Activated CD4-positive, alpha-beta T cell treated with anti-CD3 and anti-CD28 coated beads for 36 hours (primary cell): Measurements from ENCODE around the gene OBSCN. TPM values are rescaled to one million over a fixed set of nuclear protein-coding genes. Genes with fewer than 3 reads are reported as not detected.

Experiments used
- ATAC-seq: fragments of 200-7000 bp; cut with Tn5 transposase; one replicate; pipeline ENCODE4 v1.10.0; 2021; ENCODE audit warnings: mild to moderate bottlenecking, moderate library complexity
- CTCF ChIA-PET: fragments of 350-600 bp; sonication (Branson Sonifier 250); formaldehyde crosslinking; loops from one replicate; lab custom pipeline; 2021; ENCODE audit warnings: antibody characterized with exemption; lab: Charles Lee
- POLR2A ChIA-PET: fragments of 350-600 bp; sonication (Branson Sonifier 250); formaldehyde crosslinking; loops from one replicate; lab custom pipeline; 2021; ENCODE audit warnings: antibody characterized with exemption, inconsistent platforms; lab: Charles Lee
- DNase-seq: peaks from one replicate; pipeline ENCODE4 v3.0.0-alpha.2; 2020
- H3K27ac Mint-ChIP-seq: one replicate; pipeline ENCODE4 v1.8.0; 2021; ENCODE audit warnings: mixed read lengths
- H3K27me3 Mint-ChIP-seq: one replicate; pipeline ENCODE4 v1.8.0; 2021; ENCODE audit warnings: mixed read lengths
- H3K36me3 Mint-ChIP-seq: one replicate; pipeline ENCODE4 v1.8.0; 2021; ENCODE audit warnings: low read depth, mixed read lengths
- H3K4me1 Mint-ChIP-seq: one replicate; pipeline ENCODE4 v1.8.0; 2021; ENCODE audit warnings: mixed read lengths
- H3K4me3 Mint-ChIP-seq: one replicate; pipeline ENCODE4 v1.8.0; 2021; ENCODE audit warnings: mild to moderate bottlenecking, moderate library complexity, mixed read lengths
- H3K9me3 Mint-ChIP-seq: one replicate; pipeline ENCODE4 v1.8.0; 2021; ENCODE audit warnings: low read depth, mixed read lengths
- intact Hi-C, 2 experiments: fragments of 100-400 bp; cut with DNase I in 1 of 2; cut with micrococcal nuclease in 1 of 2; formaldehyde crosslinking; loops; one replicate each; pipeline versions ENCODE4 v1.14.2 to v1.15.1; 2022 to 2024; cut with DNase I, micrococcal nuclease
- total RNA-seq, 2 experiments: library from RNA; stranded (reverse); gene quantifications; one replicate each; pipeline ENCODE4 v1.2.3, GENCODE V29; 2021

The OBSCN gene
- 10 to 100 TPM; 20.0 to 20.5 TPM for total RNA-seq

- Mint-ChIP-seq H3K27me3 (peaks cover 7% of the 10 kb centered on the region), H3K4me1 (no peaks in the 10 kb centered on the region), H3K9me3 (no peaks in the 10 kb centered on the region), H3K27ac (no peak within 1 kb of the TSS), H3K36me3 (peaks cover 2% of the 10 kb centered on the region), H3K4me3 (no peak within 1 kb of the TSS)
- DNase-seq = no peak
- intact Hi-C loops = no loop called here
- CTCF ChIA-PET = no interaction called here
- no peak for ATAC-seq
- POLR2A ChIA-PET = no interaction called here
Measured at GRCh38 chr1:228207851-228208821, at the start of gene OBSCN. Gene OBSCN, plus strand, starts transcription at chr1:228208044. Its CDS starts 3,740 bp downstream, at chr1:228211784.

GRCh38 chr1:228158151-228159007, 49.5 kb upstream of the OBSCN start:
- Mint-ChIP-seq H3K36me3 (no peaks in the 10 kb centered on the region), H3K4me1 (peaks cover 31% of the 10 kb centered on the region), H3K4me3 (no peak overlapping the region), H3K9me3 (no peaks in the 10 kb centered on the region), H3K27me3 (no peaks in the 10 kb centered on the region), H3K27ac (no peak overlapping the region)
- ChIA-PET POLR2A (no interaction called here), CTCF (no interaction called here)
- intact Hi-C loops = no loop called here
- no peak for ATAC-seq
- DNase-seq = no peak

- Mint-ChIP-seq H3K36me3 (no peaks in the 10 kb centered on the region), H3K9me3 (no peaks in the 10 kb centered on the region), H3K27ac (no peak overlapping the region), H3K27me3 (no peaks in the 10 kb centered on the region), H3K4me1 (peaks cover 35% of the 10 kb centered on the region), H3K4me3 (no peak overlapping the region)
- ChIA-PET POLR2A (interaction anchor here (0.6 kb wide), 1 partner anchor 54 kb away, joined by 5 read pairs; no protein-coding TSS in a partner anchor), CTCF (interaction anchor here (0.7 kb wide), 1 partner anchor 80 kb away, joined by 3 read pairs; no protein-coding TSS in a partner anchor)
- DNase-seq (no peak), ATAC-seq (no peak)
- intact Hi-C loops = no loop called here
Measured at GRCh38 chr1:228159008-228159665, 48.7 kb upstream of the OBSCN start.

GRCh38 chr1:228160201-228160761, 47.6 kb upstream of the OBSCN start:
- no peak for ATAC-seq
- CTCF ChIA-PET = no interaction called here
- Mint-ChIP-seq H3K4me1 (peaks cover 31% of the 10 kb centered on the region), H3K27ac (no peak overlapping the region), H3K27me3 (no peaks in the 10 kb centered on the region), H3K36me3 (no peaks in the 10 kb centered on the region), H3K4me3 (no peak overlapping the region), H3K9me3 (no peaks in the 10 kb centered on the region)
- POLR2A ChIA-PET = no interaction called here
- intact Hi-C loops = loop anchor here in 1 of 2 experiments (10.0 kb wide), 1 partner anchor 1755 kb away; the partner anchor contains the start of gene PARP1
- no peak for DNase-seq

- H3K4me1 Mint-ChIP-seq = peaks cover 30% of the 10 kb centered on the region
- no peak for ATAC-seq
- H3K4me3 Mint-ChIP-seq = no peak overlapping the region
- intact Hi-C loops = loop anchor here in 1 of 2 experiments (10.0 kb wide), 1 partner anchor 1757 kb away; the partner anchor contains the start of gene PARP1
- ChIA-PET POLR2A (no interaction called here), CTCF (interaction anchor here (0.8 kb wide), 1 partner anchor 10 kb away, joined by 3 read pairs; no protein-coding TSS in a partner anchor)
- H3K36me3 Mint-ChIP-seq = no peaks in the 10 kb centered on the region
- DNase-seq = no peak
- H3K9me3 Mint-ChIP-seq = no peaks in the 10 kb centered on the region
- no peak overlapping the region for H3K27ac Mint-ChIP-seq
- H3K27me3 Mint-ChIP-seq = no peaks in the 10 kb centered on the region
Measured at GRCh38 chr1:228161362-228161761, 46.5 kb upstream of the OBSCN start.

- Mint-ChIP-seq H3K4me3 (no peak overlapping the region), H3K36me3 (no peaks in the 10 kb centered on the region)
- intact Hi-C loops = loop anchor here in 1 of 2 experiments (10.0 kb wide), 1 partner anchor 1757 kb away; the partner anchor contains the start of gene PARP1
Measured at GRCh38 chr1:228161866-228162265, 46.0 kb upstream of the OBSCN start.

GRCh38 chr1:228162286-228163006, 45.4 kb upstream of the OBSCN start:
- Mint-ChIP-seq H3K9me3 (no peaks in the 10 kb centered on the region), H3K4me3 (no peak overlapping the region), H3K27ac (peak overlapping the region; percentile 29), H3K27me3 (no peaks in the 10 kb centered on the region), H3K36me3 (no peaks in the 10 kb centered on the region), H3K4me1 (peaks cover 31% of the 10 kb centered on the region)
- intact Hi-C loops = loop anchor here in 1 of 2 experiments (10.0 kb wide), 1 partner anchor 1758 kb away; the partner anchor contains the start of gene PARP1
- ATAC-seq (no peak), DNase-seq (no peak)
- ChIA-PET CTCF (interaction anchor here (1.3 kb wide), 1 partner anchor 17 kb away, joined by 5 read pairs; no protein-coding TSS in a partner anchor), POLR2A (interaction anchor here (1.3 kb wide), 1 partner anchor 19 kb away, joined by 3 read pairs; no protein-coding TSS in a partner anchor)

More at GRCh38 chr1:228161866-228162265, 46.0 kb upstream of the OBSCN start:
- DNase-seq = no peak
- POLR2A ChIA-PET = no interaction called here
- CTCF ChIA-PET = no interaction called here
- Mint-ChIP-seq H3K27me3 (no peaks in the 10 kb centered on the region), H3K9me3 (no peaks in the 10 kb centered on the region), H3K4me1 (peaks cover 33% of the 10 kb centered on the region), H3K27ac (peak overlapping the region; percentile 29)
- ATAC-seq = no peak

- Mint-ChIP-seq H3K9me3 (no peaks in the 10 kb centered on the region), H3K4me1 (peaks cover 35% of the 10 kb centered on the region), H3K27ac (no peak overlapping the region), H3K4me3 (no peak overlapping the region), H3K36me3 (peaks cover 3% of the 10 kb centered on the region), H3K27me3 (no peaks in the 10 kb centered on the region)
- ChIA-PET POLR2A (interaction anchor here (1.3 kb wide), 1 partner anchor 20 kb away, joined by 3 read pairs; no protein-coding TSS in a partner anchor), CTCF (interaction anchor here (1.3 kb wide), 1 partner anchor 16 kb away, joined by 5 read pairs; no protein-coding TSS in a partner anchor)
- DNase-seq (no peak), ATAC-seq (no peak)
- intact Hi-C loops = loop anchor here in 1 of 2 experiments (10.0 kb wide), 1 partner anchor 1758 kb away; the partner anchor contains the start of gene PARP1
Measured at GRCh38 chr1:228163007-228163753, 44.7 kb upstream of the OBSCN start.

GRCh38 chr1:228163776-228164519, 43.9 kb upstream of the OBSCN start:
- no peak for DNase-seq
- POLR2A ChIA-PET = interaction anchor here (1.3 kb wide), 1 partner anchor 21 kb away, joined by 3 read pairs; no protein-coding TSS in a partner anchor
- Mint-ChIP-seq H3K4me3 (peak overlapping the region; percentile 80), H3K9me3 (no peaks in the 10 kb centered on the region), H3K36me3 (peaks cover 3% of the 10 kb centered on the region), H3K27ac (peak overlapping the region; percentile 87), H3K4me1 (peaks cover 35% of the 10 kb centered on the region), H3K27me3 (no peaks in the 10 kb centered on the region)
- ATAC-seq = no peak
- CTCF ChIA-PET = interaction anchor here (1.3 to 3.7 kb wide), 4 partner anchors 15 to 81 kb away, joined by 5 to 30 read pairs (median 8); partner anchors contain the start of gene ARF1
- intact Hi-C loops = loop anchor here (2.0 to 10.0 kb wide), 2 partner anchors 81 to 1759 kb away; partner anchors contain the start of genes ARF1 (in 1 of the 2) and PARP1 (in 1 of the 2)
